Astrocyte (in vitro differentiated cells and primary cell): ENCODE measurements around the gene FRS2. TPM values are rescaled to one million over a fixed set of nuclear protein-coding genes. Genes with fewer than 3 reads are reported as not detected.
A peak's percentile ranks its signal among the peaks of the same experiment; 100 is the strongest.

Experiments
- DNase-seq: peaks from one replicate; pipeline ENCODE4 v3.0.0-alpha.2; 2010; ENCODE audit warnings: low read depth
- FAIRE-seq: peaks from 2 replicates; lab custom pipeline; 2011; peaks lifted over from hg19 to GRCh38; lab: Jason Lieb, UNC
- H2AFZ ChIP-seq: 2 replicates; pipeline ENCODE4 v1.6.0; 2012; ENCODE audit warnings: low read depth, low read length, inconsistent platforms
- H3K27ac ChIP-seq: 2 replicates; pipeline ENCODE4 v1.5.1; 2011; ENCODE audit warnings: low read depth, low read length, inconsistent platforms
- H3K27me3 ChIP-seq: 2 replicates; pipeline ENCODE4 v1.6.0; 2011; ENCODE audit warnings: low read length, inconsistent platforms; ENCODE audit not compliant: insufficient read depth
- H3K36me3 ChIP-seq: 2 replicates; pipeline ENCODE4 v1.5.1; 2011; ENCODE audit warnings: low read length, inconsistent platforms; ENCODE audit not compliant: insufficient read depth
- H3K4me1 ChIP-seq: 2 replicates; pipeline ENCODE4 v1.5.1; 2011; ENCODE audit warnings: low read length, inconsistent platforms; ENCODE audit not compliant: insufficient read depth
- H3K4me2 ChIP-seq: 2 replicates; pipeline ENCODE4 v1.6.0; 2012; ENCODE audit warnings: low read length, inconsistent platforms
- H3K4me3 ChIP-seq: 2 replicates; pipeline ENCODE4 v1.5.1; 2011; ENCODE audit warnings: low read depth, mild to moderate bottlenecking, low read length, inconsistent platforms; ENCODE audit not compliant: insufficient read depth
- H3K79me2 ChIP-seq: 2 replicates; pipeline ENCODE4 v1.6.0; 2012; ENCODE audit warnings: mild to moderate bottlenecking, low read length, inconsistent platforms; ENCODE audit not compliant: insufficient read depth
- H3K9ac ChIP-seq: 2 replicates; pipeline ENCODE4 v1.6.0; 2012; ENCODE audit warnings: mild to moderate bottlenecking, low read length, inconsistent platforms
- H3K9me3 ChIP-seq: 2 replicates; pipeline ENCODE4 v1.5.1; 2012; ENCODE audit warnings: low read depth, mild to moderate bottlenecking, low read length, inconsistent platforms; ENCODE audit not compliant: insufficient read depth
- H4K20me1 ChIP-seq: 2 replicates; pipeline ENCODE4 v1.6.0; 2012; ENCODE audit warnings: low read length, inconsistent platforms; ENCODE audit not compliant: insufficient read depth
- H3K27ac Mint-ChIP-seq: one replicate; pipeline ENCODE4 v1.8.0; 2021; ENCODE audit warnings: mild to moderate bottlenecking, mixed read lengths; ENCODE audit not compliant: unreplicated experiment
- H3K27me3 Mint-ChIP-seq: one replicate; pipeline ENCODE4 v1.8.0; 2021; ENCODE audit warnings: low read depth, mixed read lengths; ENCODE audit not compliant: unreplicated experiment
- H3K36me3 Mint-ChIP-seq: one replicate; pipeline ENCODE4 v1.8.0; 2021; ENCODE audit warnings: low read depth, mixed read lengths; ENCODE audit not compliant: unreplicated experiment
- H3K4me1 Mint-ChIP-seq: one replicate; pipeline ENCODE4 v1.8.0; 2021; ENCODE audit warnings: low read depth, mixed read lengths; ENCODE audit not compliant: unreplicated experiment
- H3K4me3 Mint-ChIP-seq: one replicate; pipeline ENCODE4 v1.8.0; 2021; ENCODE audit warnings: mild to moderate bottlenecking, moderate library complexity, mixed read lengths; ENCODE audit not compliant: unreplicated experiment
- H3K9me3 Mint-ChIP-seq: one replicate; pipeline ENCODE4 v1.8.0; 2021; ENCODE audit warnings: mild to moderate bottlenecking, mixed read lengths; ENCODE audit not compliant: unreplicated experiment
- CTCF ChIP-seq: IDR thresholded peaks from 2 replicates; pipeline ENCODE4 v1.5.1; 2011; ENCODE audit warnings: low read depth, mild to moderate bottlenecking, inconsistent platforms, low read length, moderate library complexity; ENCODE audit not compliant: insufficient read depth
- EZH2 ChIP-seq: IDR thresholded peaks from 2 replicates; pipeline ENCODE4 v1.6.1; 2012; ENCODE audit warnings: mild to moderate bottlenecking, low read length, inconsistent platforms; ENCODE audit not compliant: insufficient read depth
- total RNA-seq: library from RNA; stranded (reverse); gene quantifications from 2 replicates; pipeline ENCODE4 v1.2.1, GENCODE V29; 2021

Gene FRS2
- total RNA-seq, 1 donor from 2014 or later, result 60.9 TPM

GRCh38 chr12:69533844-69534243, 63.7 kb downstream of the FRS2 start:
- Histone ChIP-seq H3K36me3 (peaks cover 3% of the 10 kb centered on the region), H3K79me2 (peaks cover 75% of the 10 kb centered on the region)
- TF ChIP-seq CTCF (no peak), EZH2 (no peak)

GRCh38 chr12:69534389-69534822, 64.2 kb downstream of the FRS2 start:
- TF ChIP-seq CTCF (no peak), EZH2 (no peak)
- DNase-seq (peak; percentile 100), FAIRE-seq (peak; percentile 100)
- peaks cover 24% of the 10 kb centered on the region for H3K4me1 Mint-ChIP-seq
- Histone ChIP-seq H3K27me3 (no peaks in the 10 kb centered on the region), H3K27ac (peak overlapping the region; percentile 92), H3K4me1 (peaks cover 16% of the 10 kb centered on the region), H3K4me2 (peak overlapping the region; percentile 76), H3K9ac (peak overlapping the region; percentile 69), H3K4me3 (peak overlapping the region; percentile 24), H3K36me3 (peaks cover 3% of the 10 kb centered on the region), H3K79me2 (peaks cover 71% of the 10 kb centered on the region), H2AFZ (no peak overlapping the region), H3K9me3 (no peaks in the 10 kb centered on the region), H4K20me1 (no peaks in the 10 kb centered on the region)
- peak overlapping the region; percentile 99 for H3K27ac Mint-ChIP-seq
- peaks cover 11% of the 10 kb centered on the region for H3K36me3 Mint-ChIP-seq
- no peaks in the 10 kb centered on the region for H3K27me3 Mint-ChIP-seq
- H3K9me3 Mint-ChIP-seq, result no peaks in the 10 kb centered on the region
- H3K4me3 Mint-ChIP-seq, result no peak overlapping the region

More at GRCh38 chr12:69533844-69534243, 63.7 kb downstream of the FRS2 start:
- Mint-ChIP-seq H3K9me3 (no peaks in the 10 kb centered on the region), H3K36me3 (peaks cover 10% of the 10 kb centered on the region), H3K27me3 (no peaks in the 10 kb centered on the region), H3K27ac (peak overlapping the region; percentile 99), H3K4me1 (peaks cover 26% of the 10 kb centered on the region), H3K4me3 (no peak overlapping the region)
- Histone ChIP-seq H2AFZ (no peak overlapping the region), H3K27ac (peak overlapping the region; percentile 92), H3K27me3 (no peaks in the 10 kb centered on the region), H4K20me1 (peaks cover 4% of the 10 kb centered on the region), H3K9ac (peak overlapping the region; percentile 69), H3K4me2 (peak overlapping the region; percentile 76), H3K4me1 (peaks cover 20% of the 10 kb centered on the region), H3K4me3 (no peak overlapping the region), H3K9me3 (no peaks in the 10 kb centered on the region)
- DNase-seq (no peak), FAIRE-seq (no peak)

- Histone ChIP-seq H3K27me3 (no peaks in the 10 kb centered on the region), H3K4me3 (no peak overlapping the region), H3K4me2 (peak overlapping the region; percentile 22), H3K79me2 (peaks cover 35% of the 10 kb centered on the region), H3K4me1 (peaks cover 8% of the 10 kb centered on the region), H3K27ac (peak overlapping the region; percentile 6), H3K9me3 (no peaks in the 10 kb centered on the region), H3K36me3 (no peaks in the 10 kb centered on the region), H2AFZ (no peak overlapping the region), H3K9ac (no peak overlapping the region), H4K20me1 (peaks cover 4% of the 10 kb centered on the region)
- Mint-ChIP-seq H3K27me3 (no peaks in the 10 kb centered on the region), H3K4me3 (no peak overlapping the region), H3K9me3 (peaks cover 6% of the 10 kb centered on the region), H3K4me1 (peaks cover 11% of the 10 kb centered on the region), H3K36me3 (peaks cover 27% of the 10 kb centered on the region), H3K27ac (peak overlapping the region; percentile 9)
- FAIRE-seq (peak; percentile 9), DNase-seq (peak; percentile 75)
- TF ChIP-seq CTCF (no peak), EZH2 (no peak)
These were observed 70.8 kb downstream of the FRS2 start for GRCh38 chr12:69540987-69541386.
